GM18526 (cell line): Measurements from ENCODE around the gene KLF11.

ENCODE experiments used
- POLR2A ChIP-seq: IDR thresholded peaks from 3 replicates; pipeline ENCODE4 v1.6.1; 2011; ENCODE audit not compliant: insufficient read length; ENCODE audit errors: extremely low read depth

Gene KLF11

DNA sequence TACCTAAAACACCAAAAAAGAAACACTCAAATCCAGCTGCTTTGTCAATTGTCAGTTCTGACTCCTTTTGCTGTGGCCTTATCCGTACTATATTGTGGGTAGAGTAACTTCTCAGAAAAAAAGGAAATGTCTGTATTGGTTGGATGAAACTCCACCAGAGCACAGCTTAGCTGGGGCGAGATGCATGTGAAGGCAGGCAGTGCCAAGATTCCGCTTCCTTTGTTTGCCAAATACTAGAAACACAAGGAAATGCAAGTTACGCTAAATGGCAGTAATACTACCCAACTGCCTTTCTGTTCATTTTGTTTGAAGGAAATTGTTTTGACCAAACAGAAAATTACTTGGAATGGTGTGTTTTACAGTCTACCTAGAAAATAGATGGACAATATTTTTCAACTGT is 10.0 kb downstream of the KLF11 start:
- no peak for TF ChIP-seq POLR2A

GRCh38 chr2:10054424-10054823 is 11.1 kb downstream of the KLF11 start:
- no peak for TF ChIP-seq POLR2A

DNA sequence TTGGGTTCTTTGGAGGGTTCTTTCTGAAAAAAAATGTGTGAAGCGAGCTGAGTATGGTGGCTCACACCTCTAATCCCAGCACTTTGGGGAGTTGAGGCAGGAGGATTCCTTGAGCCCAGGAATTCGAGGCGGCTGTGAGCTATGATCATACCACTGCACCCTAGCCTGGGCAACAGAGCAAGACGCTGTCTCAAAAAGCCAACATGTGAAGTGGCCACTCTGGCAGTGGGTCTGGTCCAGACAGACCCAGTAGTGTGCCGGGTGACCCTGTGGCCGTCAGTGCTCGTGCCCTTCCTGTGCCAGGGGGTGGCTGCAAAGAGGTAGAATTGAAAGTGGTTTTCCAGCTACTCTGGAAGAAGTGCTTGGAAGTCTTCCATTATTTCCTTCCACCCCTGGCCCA is 11.6 kb downstream of the KLF11 start:
- TF ChIP-seq POLR2A: no peak

- no peak for TF ChIP-seq POLR2A
Measured at GRCh38 chr2:10056439-10056838, 13.1 kb downstream of the KLF11 start.

GRCh38 chr2:10057231-10058107 is 14.1 kb downstream of the KLF11 start:
- no peak for TF ChIP-seq POLR2A

GRCh38 chr2:10058251-10059015 is 15.1 kb downstream of the KLF11 start:
- no peak for TF ChIP-seq POLR2A

DNA sequence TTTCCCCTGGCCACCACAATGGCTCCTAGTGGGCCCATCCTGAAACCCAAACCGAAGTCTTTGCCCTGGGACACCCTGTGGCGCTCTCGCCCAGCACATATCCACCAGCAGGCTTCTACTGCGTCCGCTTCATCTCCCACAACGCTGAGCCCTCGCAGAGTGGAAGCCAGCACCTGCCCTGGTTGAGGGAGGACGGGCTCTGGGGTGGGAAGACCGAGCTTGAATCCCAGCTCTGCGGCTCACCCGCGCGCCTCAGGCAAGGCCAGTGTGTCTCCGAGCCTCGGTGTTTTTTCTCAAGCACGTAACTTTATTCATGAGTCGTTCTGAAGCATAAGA is 15.6 kb downstream of the KLF11 start:
- TF ChIP-seq POLR2A: no peak

DNA sequence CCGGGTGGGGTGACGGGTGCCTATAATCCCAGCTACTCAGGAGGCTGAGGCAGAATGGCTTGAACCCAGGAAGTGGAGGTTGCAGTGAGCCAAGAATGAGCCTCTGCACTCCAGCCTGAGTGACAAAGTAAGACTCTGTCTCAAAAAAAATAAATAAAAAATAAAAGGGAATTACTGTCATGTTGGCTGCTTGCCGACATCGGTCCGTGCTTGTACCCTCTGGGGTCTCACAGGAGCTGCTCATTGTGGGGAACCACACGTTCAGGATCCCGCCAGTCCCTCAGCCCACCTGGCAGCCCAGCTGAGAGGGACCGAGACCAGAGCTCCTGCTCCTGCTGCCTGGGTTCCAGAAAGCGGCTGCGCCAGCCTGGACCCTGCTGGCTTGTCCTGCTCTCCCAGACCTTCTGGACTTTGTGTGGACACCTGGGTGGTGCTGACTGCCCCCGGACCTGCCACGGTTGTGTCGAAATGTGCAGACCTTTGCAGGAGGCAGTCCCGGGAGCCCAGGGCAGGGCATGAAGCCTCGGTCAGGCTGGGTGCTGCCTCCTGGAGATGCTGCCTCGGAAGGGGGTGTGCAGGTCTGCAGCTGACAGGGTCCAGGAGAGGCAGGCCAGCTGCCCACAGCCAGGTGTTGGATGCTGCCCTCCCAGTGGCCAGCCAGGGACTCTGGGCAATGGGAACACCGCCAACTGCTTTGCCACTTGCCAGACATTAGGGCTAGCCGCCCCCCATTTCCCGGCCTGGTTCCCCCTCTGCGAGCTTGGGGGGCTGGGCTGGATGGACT is 16.4 kb downstream of the KLF11 start:
- TF ChIP-seq POLR2A: no peak

DNA sequence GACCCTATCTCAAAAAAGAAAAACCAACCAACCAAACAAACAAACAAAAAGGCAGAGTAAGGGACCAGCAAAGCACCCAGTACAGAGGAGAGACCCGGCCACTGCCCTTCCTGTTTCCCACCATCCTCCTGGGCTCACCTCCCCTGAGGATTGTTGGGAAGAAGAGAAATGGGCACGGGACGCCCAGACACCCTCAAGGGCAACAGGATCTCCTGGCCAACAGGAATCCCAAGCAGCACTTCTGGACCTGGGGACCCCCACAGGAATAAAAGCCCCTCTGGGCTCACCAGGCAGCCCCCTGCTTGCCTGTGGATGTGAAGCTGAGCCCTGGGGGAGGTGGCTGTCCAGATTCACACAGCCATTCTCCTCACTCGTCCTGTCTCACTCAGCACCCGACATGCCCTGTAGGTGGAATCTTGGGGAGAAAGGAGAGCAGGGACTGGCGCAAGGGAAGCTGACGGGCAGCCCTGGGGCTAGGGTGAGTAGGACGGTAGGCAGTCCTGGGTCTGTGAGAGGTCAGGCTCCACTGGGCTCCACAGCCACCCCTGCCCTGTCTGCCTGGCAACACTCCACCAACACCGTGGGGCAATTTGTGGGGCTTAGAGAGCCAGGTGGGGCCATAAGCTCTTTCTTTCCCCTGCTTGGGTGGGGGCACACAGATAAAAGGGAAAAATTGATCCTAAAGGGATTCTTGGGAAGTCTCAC is 18.0 kb downstream of the KLF11 start:
- no peak for TF ChIP-seq POLR2A

DNA sequence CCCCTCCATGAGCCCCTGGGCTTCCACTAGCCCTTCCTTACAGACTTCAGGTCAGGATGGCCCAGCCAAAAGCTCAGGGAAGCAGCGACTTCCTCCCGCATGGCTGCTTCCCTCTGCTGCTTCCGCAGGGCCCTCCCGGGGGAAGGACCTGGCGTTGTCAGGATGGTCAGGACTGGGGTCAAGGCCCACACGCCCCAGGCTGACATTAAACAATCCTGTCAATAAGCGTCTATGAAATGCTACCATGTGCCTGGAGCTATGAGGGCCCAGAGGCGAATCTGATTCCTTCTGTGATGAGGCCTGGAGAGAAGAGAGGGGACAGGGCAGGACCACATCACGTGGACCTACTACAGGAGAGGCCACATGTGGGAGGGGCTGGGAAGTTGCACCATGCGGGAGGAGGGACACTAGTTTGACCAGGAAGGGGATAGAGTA is 19.6 kb downstream of the KLF11 start:
- no peak for TF ChIP-seq POLR2A

DNA sequence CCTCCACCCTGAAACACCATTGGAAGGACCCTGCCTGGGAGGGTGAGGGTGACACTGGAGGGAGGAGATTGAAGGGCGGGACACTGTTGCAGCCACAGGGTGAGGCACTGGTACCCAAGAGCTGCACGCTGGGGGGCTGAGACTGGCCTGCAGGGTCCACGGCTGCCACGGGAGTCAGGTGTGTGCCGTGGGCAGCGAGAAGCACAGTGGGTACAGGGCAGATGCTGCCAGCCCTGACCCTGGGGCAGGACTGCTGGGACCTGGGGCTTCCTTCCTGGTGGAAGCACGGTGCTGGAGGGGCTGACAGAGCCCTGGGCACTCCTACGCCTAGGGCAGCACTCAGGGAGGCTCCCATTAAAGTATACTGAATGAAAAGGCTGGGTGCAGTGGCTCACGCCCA is 20.2 kb downstream of the KLF11 start:
- TF ChIP-seq POLR2A: no peak

GRCh38 chr2:10064932-10065772 is 21.8 kb downstream of the KLF11 start:
- no peak for TF ChIP-seq POLR2A

GRCh38 chr2:10065773-10066055 is 22.4 kb downstream of the KLF11 start:
- no peak for TF ChIP-seq POLR2A

DNA sequence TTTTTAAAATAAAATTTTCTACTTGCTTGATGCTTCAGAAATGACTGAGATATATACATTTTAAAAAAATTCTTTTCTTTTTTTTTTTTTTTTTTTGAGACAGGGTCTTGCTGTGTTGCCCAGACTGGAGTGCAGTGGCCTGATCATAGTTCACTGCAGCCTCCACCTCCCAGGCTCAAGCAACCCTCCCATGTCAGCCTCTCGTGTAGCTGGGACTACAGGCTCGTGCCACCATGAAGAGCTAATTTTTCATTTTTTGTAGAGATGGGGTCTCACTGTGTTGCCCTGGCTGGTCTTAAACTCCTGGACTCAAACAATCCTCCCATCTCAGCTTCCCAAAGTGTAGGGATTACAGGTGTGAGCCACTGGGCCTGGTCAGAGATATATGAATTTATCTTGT is 24.0 kb downstream of the KLF11 start:
- no peak for TF ChIP-seq POLR2A
